IMR-90 (cell line): Measurements from ENCODE around the gene BPNT1.
"Not testable (repeated sequence)": the region's sequence is repeated elsewhere in the genome, so short reads cannot be mapped to it uniquely, and the experiment has no call there.

Experiments used
- BHLHE40 ChIP-seq: fragments of 150-350 bp; IDR thresholded peaks from 2 replicates; pipeline ENCODE4 v1.6.1; 2016; ENCODE audit warnings: mild to moderate bottlenecking, low read depth, low read length
- MAFK ChIP-seq: IDR thresholded peaks from 2 replicates; pipeline ENCODE4 v1.6.1; 2012; ENCODE audit warnings: low read depth, low read length, improper control_type of control experiment
- NFE2L2 ChIP-seq: fragments of 150-350 bp; IDR thresholded peaks from 2 replicates; pipeline ENCODE4 v1.6.1; 2016; ENCODE audit warnings: low read depth, mild to moderate bottlenecking, low read length
- RAD21 ChIP-seq: IDR thresholded peaks from 2 replicates; pipeline ENCODE4 v1.6.1; 2012; ENCODE audit warnings: low read length, improper control_type of control experiment
- RFX5 ChIP-seq: IDR thresholded peaks from 2 replicates; pipeline ENCODE4 v1.8.0; 2012; ENCODE audit warnings: low read depth, mild to moderate bottlenecking, low read length, moderate library complexity
- SMC3 ChIP-seq: fragments of 150-350 bp; IDR thresholded peaks from 2 replicates; pipeline ENCODE4 v1.6.1; 2016; ENCODE audit warnings: low read depth, mild to moderate bottlenecking, antibody characterized with exemption, low read length, moderate library complexity
- TF ChIP-seq, protein P1 (sequence below): conservative IDR thresholded peaks from 2 replicates; pipeline ENCODE4 v1.5.1; 2012; ENCODE audit warnings: mild to moderate bottlenecking, low read depth, low read length, improper control_type of control experiment
- TF ChIP-seq, protein P2 (sequence below): fragments of 150-350 bp; IDR thresholded peaks from 2 replicates; pipeline ENCODE4 v1.6.1; 2017; ENCODE audit warnings: mild to moderate bottlenecking, antibody characterized with exemption, low read length, low read depth

DNA sequence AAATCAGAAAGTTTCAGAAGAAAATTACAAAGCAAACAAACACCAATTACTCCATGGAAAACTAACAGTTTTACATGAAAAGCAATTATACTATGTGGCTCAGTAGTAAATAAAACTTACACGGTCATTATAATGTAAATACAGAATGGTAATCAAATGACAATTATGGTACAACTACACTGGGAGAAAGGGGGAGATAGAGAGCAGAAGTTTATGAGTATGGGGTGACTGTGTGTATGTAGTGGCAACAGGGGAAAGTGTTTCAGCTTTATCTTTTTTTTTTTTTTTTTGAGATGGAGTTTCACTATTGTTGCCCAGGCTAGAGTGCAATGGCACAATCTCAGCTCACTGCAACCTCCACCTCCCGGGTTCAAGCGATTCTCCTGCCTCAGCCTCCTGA lies 51.8 kb downstream of the BPNT1 start:
- TF ChIP-seq, protein P1, sequence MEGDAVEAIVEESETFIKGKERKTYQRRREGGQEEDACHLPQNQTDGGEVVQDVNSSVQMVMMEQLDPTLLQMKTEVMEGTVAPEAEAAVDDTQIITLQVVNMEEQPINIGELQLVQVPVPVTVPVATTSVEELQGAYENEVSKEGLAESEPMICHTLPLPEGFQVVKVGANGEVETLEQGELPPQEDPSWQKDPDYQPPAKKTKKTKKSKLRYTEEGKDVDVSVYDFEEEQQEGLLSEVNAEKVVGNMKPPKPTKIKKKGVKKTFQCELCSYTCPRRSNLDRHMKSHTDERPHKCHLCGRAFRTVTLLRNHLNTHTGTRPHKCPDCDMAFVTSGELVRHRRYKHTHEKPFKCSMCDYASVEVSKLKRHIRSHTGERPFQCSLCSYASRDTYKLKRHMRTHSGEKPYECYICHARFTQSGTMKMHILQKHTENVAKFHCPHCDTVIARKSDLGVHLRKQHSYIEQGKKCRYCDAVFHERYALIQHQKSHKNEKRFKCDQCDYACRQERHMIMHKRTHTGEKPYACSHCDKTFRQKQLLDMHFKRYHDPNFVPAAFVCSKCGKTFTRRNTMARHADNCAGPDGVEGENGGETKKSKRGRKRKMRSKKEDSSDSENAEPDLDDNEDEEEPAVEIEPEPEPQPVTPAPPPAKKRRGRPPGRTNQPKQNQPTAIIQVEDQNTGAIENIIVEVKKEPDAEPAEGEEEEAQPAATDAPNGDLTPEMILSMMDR = 0 out of 2 replicates have a peak, but pooled peaks have one; percentile 5
- not testable (repeated sequence) for TF ChIP-seq RAD21, MAFK, NFE2L2, BHLHE40, RFX5, SMC3
- TF ChIP-seq, protein P2, sequence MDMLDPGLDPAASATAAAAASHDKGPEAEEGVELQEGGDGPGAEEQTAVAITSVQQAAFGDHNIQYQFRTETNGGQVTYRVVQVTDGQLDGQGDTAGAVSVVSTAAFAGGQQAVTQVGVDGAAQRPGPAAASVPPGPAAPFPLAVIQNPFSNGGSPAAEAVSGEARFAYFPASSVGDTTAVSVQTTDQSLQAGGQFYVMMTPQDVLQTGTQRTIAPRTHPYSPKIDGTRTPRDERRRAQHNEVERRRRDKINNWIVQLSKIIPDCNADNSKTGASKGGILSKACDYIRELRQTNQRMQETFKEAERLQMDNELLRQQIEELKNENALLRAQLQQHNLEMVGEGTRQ = not testable (repeated sequence)
